K562 treated with DMSO at 1 percent for 24 hours (cell line): Measurements from ENCODE around the gene WDFY4. TPM values are rescaled to one million over a fixed set of nuclear protein-coding genes. Genes with fewer than 3 reads are reported as not detected.

Source experiments
- total RNA-seq: library from RNA; unstranded; fragments of 300-600 nt; gene quantifications from 2 replicates; pipeline ENCODE4 v1.2.3, GENCODE V29; 2022; ENCODE audit warnings: low read depth; ENCODE audit not compliant: insufficient read depth

Gene WDFY4
- 0.81 TPM in 1 of 2 replicates, not detected in the other for total RNA-seq

GRCh38 chr10:48684792-48685623 is at the start of gene WDFY4:
TSS of gene WDFY4 (plus strand) at chr10:48684873. CDS start at chr10:48709733, 24,860 bp downstream.

GRCh38 chr10:48939790-48940325 is 255.2 kb downstream of the WDFY4 start, which contains the start of gene LRRC18:
TSS of gene LRRC18 (minus strand) at chr10:48939840. CDS start at chr10:48914155, 25,685 bp downstream.

Other genes with a start within 250 kb of the WDFY4 start
- gene ARHGAP22, start 79.8 kb upstream of the WDFY4 start, total RNA-seq = 2.0 and 2.3 TPM in 2 replicates